ENCODE results near the gene HDAC8.
"Not testable (repeated sequence)": the region's sequence is repeated elsewhere in the genome, so short reads cannot be mapped to it uniquely, and the experiment has no call there.

The HDAC8 gene

DNA sequence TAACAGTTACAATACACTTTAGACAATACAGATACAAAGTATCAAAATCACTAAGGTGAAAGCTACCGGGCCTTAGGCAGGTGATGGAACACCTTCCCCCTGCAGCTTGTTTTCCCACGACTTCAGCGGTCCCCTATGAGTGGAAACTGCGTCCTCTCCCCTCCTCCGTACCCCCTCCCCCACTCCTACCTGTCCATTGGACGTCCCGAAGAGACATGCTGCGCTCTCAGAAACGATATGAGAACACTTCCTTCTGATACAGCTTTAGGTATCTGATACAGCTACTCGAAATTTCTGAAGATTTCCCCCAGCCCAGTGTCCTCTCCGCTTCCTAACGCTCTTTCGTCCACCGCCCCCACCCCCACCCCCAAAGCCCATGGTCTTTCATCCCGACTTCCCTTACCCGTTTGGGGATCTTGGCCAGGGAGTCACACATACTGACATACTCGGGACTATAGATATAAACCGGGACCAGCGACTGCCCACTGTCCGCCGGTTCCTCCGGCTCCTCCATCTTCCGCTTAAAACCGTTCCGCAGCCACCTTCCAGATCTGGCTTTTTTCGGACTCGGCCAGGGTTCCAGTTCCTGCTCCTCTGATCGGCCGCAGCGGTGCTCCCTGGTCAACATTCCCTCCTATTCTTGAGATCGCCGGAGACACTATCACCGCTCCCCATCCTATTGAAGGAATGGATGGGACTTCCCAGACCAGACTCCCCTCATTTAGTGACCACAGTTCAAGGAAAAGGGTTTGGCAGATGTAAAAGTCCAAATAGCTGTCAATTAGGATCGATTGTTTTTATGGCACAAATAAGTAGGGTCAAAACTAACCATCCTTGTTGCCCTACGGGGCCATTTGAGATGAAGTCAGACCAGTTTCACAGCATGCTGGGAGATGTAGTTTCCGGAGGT lies at the start of gene HDAC8:
Gene HDAC8 (minus strand): TSS at position 596 of the 910 bp plus-strand sequence. CDS start 82 bp downstream, at position 514.
- peak within 1 kb of the TSS; percentile 48 for H3K27ac ChIP-seq
- no peak for DNase-seq (ENCODE audit: low read depth, low spot score)

DNA sequence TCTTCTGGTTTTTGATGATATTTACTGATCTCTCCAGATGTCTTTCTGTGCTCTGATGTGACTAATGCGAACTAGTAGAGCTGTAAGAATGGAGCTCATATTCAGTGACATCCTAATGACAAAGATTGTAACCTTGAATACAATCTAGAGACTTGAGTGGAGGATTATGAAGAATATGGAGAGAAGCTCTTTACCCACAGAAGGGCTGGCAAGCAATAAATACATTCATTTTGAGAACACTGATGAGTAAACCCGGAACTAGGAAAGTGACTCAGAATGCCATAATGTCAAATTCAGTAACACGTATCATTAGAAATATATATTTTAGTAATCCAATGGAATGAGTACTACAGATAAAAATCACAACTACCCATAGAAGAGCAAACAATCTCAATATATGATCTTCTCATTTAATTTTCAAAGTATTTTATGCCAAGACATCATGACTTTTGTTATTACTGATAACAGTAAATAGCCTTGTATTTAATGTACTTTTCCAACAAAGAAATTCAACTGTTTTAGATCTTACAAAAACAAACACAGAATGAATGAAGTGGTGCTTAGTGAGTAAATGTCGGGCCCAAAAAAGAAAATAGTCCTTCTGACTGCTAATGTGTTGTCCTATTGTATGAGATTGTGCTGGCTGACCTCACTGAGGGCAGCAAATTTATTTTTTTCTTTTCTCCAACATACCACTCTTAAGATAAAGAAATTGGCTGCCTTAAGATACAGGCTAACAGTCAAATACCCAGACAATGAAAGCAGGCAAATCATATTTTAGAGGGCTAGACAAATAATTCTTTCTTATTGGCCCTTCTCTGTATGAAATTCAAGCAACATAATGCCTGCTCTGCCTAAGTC lies 49.2 kb upstream of the HDAC8 start:
- DNase-seq (ENCODE audit: low read depth, low spot score): no peak
- H3K27ac ChIP-seq: peak overlapping the region; percentile 89

DNA sequence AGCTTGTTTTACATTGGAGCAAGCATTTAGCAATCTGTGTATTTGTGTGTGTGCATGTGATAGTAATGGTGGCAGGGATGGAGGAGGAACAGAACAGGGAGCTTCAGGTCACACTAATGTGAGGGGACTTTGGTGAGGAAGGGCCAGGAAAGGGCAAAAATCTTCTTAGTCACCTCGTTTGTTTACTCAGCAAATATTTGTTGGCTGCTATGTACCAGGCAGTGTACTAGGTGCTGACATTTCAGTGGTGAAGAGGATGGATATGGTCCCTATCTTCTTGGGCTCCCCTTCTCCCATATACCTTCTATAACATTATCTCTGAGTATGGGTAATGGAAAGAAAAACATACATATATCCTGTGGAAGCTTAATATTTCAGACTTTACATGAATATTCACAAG lies 48.5 kb upstream of the HDAC8 start:
- DNase-seq (ENCODE audit: low read depth, low spot score): no peak

DNA sequence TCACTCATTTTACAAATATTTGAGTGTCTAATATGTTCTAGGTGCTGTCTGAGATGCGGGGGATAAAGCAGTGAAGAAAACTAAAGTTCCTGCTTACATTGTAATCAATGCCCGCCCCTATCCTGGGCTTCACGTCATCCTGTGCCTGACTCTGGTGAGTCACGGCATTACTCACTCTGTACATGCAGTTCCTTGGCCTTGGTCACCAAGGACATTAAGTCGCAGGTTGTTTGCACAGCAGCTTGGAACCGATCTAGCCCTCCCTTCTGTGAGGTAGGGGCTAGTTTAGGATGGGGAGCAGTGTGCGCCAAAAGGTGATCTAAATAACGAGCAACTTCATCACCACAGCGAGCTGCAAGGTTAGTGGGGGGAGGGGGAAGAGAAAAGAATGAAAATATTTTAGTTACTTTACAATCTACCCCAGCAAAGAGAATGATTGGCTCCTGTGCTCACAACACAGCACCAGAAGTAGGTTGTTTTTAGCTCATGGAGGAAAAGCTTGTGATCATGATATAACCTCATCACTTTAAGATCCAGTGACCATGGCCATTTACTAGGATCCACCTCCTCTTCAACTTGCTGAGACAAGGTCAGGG lies 48.0 kb upstream of the HDAC8 start:
- H3K27ac ChIP-seq: peak overlapping the region; percentile 89
- DNase-seq (ENCODE audit: low read depth, low spot score): peak; percentile 50

More for the DNA sequence above, 48.5 kb upstream of the HDAC8 start:
- H3K27ac ChIP-seq: peak overlapping the region; percentile 89

DNA sequence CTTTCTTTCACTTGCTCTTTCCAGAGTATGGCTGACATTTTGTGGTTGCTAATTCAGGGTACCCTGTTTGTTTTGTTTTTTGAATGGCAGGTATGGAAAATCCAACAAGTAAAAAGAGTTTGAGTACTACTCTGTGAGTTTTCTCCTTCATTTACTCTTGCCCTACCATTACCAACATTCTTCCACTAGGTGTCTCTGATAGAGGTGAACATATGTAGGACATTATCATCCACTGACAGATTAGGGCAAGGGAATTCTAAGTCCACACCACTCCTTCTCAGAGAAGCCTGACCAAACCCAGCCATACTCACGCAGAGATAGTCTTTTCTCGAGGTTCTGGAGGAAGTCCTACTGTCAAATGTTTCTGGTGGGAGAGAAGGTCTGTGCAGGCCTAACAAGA lies 36.7 kb upstream of the HDAC8 start:
- no peak overlapping the region for H3K27ac ChIP-seq
- no peak for DNase-seq (ENCODE audit: low read depth, low spot score)

DNA sequence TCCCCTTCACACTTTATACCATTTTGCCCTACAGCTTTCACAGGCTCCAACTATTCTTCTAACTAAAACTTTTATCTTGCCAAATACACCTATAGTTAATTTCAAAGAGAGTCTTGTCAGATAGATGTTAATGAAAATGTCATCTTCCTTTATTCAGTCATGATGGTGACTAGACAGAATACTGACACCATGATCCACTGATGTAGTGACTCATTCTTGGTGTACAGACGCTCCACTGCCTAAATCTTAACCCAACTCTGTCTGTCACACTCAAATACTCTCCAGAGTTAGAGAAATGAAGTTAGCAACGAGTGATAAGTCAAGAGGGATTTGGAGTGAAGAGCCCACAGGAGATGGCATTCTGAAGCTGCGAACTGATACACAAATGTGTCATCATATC lies 32.1 kb upstream of the HDAC8 start:
- DNase-seq (ENCODE audit: low read depth, low spot score): no peak
- no peak overlapping the region for H3K27ac ChIP-seq

DNA sequence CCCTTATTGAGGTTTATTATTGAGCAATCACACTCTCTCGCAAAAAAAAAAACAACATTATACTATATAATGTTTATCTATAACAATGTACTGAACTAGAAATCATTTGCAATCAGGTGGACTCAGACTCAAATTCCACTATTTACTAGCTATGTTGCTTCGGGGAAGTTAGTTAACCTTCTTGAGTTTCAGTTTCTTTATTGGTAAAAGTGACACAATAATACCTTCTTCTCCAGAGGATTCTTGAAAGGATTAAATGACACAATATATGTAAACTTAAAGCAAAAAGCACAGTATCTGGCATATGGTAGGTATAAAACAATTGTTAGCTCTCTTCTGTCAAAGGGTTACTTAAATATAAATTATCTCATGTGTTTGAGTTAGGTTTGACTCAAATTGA lies 31.5 kb upstream of the HDAC8 start:
- DNase-seq (ENCODE audit: low read depth, low spot score): no peak

DNA sequence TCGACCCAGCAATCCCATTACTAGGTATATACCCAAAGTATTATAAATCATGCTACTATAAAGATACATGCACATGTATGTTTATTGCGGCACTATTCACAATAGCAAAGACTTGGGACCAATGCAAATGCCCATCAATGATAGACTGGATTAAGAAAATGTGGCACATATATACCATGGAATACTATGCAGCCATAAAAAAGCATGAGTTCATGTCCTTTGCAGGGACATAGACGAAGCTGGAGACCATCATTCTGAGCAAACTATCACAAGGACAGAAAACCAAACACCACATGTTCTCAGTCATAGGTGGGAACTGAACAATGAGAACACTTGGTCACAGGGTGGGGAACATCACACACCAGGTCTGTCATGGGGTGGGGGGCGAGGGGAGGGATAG lies 18.4 kb upstream of the HDAC8 start:
- not testable (repeated sequence) for H3K27ac ChIP-seq; DNase-seq (ENCODE audit: low read depth, low spot score)

More for the DNA sequence above, 31.5 kb upstream of the HDAC8 start:
- H3K27ac ChIP-seq: no peak overlapping the region

DNA sequence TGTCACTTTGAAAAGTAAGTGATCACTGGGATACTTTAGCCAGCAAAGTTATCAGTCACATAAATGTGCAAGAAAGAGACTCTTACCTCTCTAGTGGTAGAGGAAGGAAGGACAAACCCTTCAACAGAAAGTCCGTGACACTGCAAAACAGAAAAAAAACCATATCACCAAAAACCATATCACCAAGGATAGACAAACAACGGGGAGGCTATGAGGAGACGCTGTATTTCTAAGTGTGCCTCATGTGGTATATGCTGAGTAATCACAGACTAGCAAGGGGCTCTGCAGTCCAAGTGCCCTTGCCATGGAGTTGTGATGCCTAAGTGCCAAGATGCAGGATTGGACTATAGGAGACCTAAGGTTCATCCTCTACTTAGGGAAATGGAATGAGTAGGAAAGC lies 11.5 kb upstream of the HDAC8 start:
- no peak for DNase-seq (ENCODE audit: low read depth, low spot score)
- no peak overlapping the region for H3K27ac ChIP-seq

DNA sequence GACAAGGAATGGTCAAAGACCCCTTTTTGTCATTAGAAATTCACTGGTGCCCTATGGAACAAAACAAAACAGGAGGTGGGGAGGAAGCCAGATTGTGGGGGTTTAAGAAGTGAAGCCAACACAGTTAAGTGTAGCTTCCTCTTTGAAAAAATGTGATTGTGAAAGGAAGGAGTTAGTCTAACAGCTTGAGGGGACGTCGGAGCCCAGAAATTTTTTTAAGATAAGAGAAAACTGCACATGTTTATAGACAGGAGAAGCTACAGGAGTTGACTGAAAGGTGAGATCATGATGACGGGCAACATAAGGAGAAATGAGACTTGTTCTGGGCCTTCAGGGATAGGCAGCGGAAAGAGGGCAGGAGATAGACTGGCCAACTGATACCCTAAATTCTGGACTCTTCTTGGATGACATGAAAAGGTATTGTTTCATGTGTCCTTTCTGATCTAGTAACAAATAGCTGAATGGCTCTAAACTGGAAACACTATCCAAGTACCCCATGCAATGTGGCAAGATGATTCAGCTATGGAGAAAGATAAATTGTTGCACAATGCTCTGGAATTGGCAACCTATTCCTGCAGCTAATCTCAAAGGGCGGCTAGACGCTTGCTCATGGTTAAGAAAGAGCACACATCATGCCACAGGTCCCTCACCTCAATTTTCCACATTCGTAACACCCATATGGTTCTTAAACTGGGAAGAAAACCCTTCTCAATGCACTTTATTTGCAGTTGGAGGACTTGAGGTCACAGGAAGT lies 3.7 kb upstream of the HDAC8 start:
- no peak for DNase-seq (ENCODE audit: low read depth, low spot score)
- H3K27ac ChIP-seq: no peak overlapping the region

DNA sequence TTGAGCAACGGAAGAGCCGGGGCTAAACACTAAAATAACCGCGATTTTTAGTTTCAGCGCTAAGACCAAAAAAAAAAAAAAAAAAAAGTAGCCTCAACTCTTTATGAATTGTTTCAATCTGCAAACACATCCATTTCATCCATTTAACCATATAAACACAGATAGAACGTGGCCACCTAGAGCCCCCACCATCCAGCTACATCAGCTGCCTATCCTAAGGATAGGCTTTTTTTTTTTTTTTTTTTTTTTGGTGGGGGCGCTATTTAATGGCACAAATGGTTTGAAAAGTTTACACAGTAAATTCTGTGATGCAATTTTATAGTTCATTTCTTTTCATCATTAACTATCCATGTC lies 492 bp upstream of the HDAC8 start:
- peak overlapping the region; percentile 48 for H3K27ac ChIP-seq
- no peak for DNase-seq (ENCODE audit: low read depth, low spot score)

DNA sequence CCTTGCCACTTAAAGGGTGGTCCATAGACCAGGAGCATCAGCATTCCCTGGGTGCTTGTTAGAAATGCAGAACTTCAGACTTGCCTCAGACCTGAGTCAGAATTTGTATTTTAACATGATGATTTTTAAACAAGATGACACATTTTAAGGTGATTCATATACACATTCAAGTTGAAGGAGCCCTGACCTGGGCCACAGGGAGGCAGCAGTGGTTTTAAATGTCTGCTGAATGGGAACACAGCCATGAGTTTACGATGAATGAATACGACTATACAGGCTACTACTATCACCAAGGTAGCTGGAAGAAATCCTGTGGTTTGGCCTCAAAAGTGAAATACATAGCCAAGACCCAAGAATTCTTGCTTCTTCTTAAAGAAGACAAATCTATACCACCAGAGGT lies 2.9 kb downstream of the HDAC8 start:
- DNase-seq (ENCODE audit: low read depth, low spot score): no peak

DNA sequence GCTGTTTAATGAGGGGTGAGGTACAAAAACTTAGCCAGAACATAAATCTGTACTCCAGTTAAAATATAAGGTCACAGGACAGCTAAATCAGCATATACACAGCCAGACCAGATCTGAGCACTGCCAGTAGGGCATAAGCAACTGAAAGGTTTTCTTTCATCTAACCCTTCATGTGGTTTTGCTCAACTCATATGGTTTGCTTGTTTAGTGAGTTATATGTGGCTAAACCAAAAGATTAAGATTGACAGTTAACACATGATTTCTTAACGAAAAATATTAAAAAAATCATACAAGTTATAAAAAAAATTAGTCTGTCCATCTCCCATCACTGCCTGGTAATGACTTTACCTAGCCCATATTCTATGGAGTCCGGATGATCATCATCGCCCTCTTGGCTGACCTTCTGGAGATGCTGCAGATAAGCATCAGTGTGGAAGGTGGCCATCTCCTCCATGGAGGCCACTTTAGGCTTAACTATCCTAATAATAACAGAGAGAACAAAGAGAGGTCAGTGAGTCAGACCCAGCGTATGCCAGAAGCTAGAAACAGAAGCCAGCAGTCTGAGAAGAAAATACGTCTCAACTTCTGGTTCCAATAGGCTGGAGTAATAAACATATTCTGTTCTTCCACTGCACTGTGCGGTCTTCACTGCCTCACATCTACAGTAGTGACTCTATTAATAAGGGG lies 4.1 kb downstream of the HDAC8 start:
- no peak overlapping the region for H3K27ac ChIP-seq
- no peak for DNase-seq (ENCODE audit: low read depth, low spot score)

More for the DNA sequence above, 2.9 kb downstream of the HDAC8 start:
- no peak overlapping the region for H3K27ac ChIP-seq

DNA sequence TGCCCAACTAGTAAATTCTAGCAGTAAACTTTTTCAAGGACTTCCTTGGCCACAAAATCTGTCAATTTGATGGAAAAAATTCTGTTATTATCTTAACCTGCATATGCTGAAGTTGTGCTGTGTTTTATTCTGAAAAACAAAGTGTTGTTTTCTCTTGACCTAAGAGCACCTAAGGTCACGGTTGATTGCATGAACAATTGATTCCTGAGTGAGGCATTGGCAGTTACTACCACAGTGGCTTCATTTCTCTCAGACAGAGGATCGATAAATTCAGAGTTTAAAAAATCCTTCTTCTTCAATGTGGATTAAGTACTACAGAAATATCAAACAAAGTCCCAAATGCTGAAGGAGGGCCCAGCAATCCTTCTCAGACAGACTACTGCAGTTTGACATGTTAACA lies 6.2 kb downstream of the HDAC8 start:
- DNase-seq (ENCODE audit: low read depth, low spot score): no peak
- H3K27ac ChIP-seq: no peak overlapping the region

DNA sequence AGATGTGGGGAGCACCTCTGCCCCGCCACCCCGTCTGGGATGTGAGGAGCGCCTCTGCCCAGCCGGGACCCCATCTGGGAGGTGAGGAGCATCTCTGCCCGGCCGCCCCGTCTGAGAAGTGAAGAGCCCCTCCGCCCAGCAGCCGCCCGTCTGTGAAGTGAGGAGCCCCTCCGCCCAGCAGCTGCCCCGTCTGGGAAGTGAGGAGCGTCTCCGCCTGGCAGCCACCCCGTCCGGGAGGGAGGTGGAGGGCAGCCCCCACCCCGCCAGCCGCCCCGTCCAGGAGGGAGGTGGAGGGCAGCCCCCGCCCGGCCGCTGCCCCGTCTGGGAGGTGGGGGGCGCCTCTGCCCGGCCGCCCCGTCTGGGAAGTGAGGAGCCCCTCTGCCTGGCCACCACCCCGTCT lies 13.0 kb downstream of the HDAC8 start:
- DNase-seq (ENCODE audit: low read depth, low spot score); H3K27ac ChIP-seq: not testable (repeated sequence)

DNA sequence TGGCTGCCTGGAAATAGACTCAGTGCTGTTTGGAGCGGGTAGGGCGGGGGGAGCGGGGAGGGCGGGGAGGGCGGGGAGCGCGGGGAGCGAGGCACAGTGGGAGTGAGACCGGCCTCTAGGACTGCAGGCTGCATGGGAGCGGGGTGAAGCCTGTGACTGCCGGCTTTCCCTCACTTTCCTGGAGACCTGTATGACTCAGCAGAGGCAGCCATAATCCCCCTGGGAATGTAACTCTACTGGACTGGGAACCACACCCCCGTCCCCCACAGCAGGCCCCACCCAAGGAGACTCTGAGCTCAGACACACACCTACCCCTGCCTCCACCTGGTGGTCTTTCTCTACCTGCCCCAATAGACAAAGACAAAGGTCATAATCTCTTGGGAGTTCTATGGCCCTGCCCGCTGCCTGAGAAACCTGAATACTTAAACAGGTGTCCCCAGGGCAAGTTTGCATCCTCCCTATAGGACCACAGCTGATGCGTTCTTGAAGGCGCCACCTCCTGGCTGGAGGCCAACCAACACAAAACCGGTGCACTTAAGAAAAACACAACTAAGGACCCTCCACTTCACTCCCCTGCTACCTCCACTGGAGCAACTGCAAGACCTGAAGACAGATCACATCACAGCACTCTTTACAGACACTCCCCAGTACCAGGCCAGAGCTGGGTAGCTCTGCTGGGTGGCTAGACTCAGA lies 18.0 kb downstream of the HDAC8 start:
- no peak for DNase-seq (ENCODE audit: low read depth, low spot score)
- H3K27ac ChIP-seq: no peak overlapping the region

DNA sequence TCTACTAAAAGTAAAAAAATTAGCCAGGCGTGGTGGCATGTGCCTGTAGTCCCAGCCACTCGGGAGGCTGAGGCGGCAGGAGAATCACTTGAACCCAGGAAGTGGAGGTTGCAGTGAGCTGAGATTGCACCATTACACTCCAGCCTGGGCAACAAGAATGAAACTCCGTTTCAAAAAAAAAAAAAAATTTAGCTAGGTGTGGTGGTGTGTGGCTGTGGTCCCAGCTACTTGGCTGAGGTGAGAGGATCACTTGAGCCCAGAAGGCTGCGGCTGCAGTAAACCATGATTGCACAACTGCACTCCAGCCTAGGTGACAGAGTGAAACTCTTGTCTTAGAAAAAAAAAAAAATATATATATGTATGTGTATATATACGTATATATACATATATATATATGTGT lies 20.2 kb downstream of the HDAC8 start:
- not testable (repeated sequence) for DNase-seq (ENCODE audit: low read depth, low spot score); H3K27ac ChIP-seq

DNA sequence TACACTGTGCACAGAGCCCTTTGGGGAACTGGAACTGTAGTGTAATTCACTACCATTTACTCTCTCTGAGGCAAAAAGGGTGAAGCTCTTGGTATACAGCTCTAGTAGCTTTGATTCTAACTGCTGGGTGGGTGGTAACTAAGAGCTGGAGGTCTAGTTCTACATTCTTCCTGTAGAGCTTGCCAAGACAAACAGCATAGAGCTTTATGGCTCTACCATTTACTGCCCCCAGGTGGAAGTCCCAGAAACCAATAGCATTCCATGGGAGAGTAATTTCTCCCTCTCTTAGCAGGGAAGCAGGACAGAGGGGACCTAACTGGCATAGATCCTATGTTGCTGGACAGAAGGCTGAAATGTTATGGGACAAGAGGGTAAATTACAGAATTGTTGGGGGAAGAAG lies 26.7 kb downstream of the HDAC8 start:
- no peak for DNase-seq (ENCODE audit: low read depth, low spot score)
- H3K27ac ChIP-seq: no peak overlapping the region

DNA sequence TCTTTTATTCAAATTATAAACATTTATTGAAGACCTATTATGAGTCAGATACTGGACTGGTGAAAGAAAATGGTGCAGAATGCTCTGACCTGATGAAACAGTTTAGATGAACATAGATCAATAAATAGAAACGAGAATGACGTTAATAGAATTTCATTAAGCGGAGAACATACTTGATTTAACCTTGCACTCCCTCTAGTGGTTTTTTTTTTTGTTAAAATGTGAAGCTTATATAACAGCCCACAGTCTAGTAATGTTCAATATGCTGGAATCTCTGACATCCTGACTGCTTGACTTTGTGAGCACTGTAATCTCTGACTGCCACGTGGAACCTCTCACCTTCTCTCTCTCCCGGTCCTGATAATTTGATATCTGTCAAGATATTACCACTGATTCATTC lies 32.3 kb downstream of the HDAC8 start:
- no peak for DNase-seq (ENCODE audit: low read depth, low spot score)
- no peak overlapping the region for H3K27ac ChIP-seq
